LoVo (cell line): ENCODE measurements around the gene RALBP1.
"Not testable (repeated sequence)": the region's sequence is repeated elsewhere in the genome, so short reads cannot be mapped to it uniquely, and the experiment has no call there.

ENCODE experiments used
- DNase-seq: peaks from one replicate; pipeline ENCODE4 v3.0.0-alpha.2; 2016; ENCODE audit warnings: low spot score

Gene RALBP1

GRCh38 chr18:9454061-9454703 is 21.1 kb upstream of the RALBP1 start:
- DNase-seq = no peak

- no peak for DNase-seq
These were observed 19.4 kb upstream of the RALBP1 start for GRCh38 chr18:9455718-9456511.

- DNase-seq = no peak
These were observed 9.2 kb upstream of the RALBP1 start for GRCh38 chr18:9466127-9466526.

- DNase-seq = no peak
These were observed 8.5 kb upstream of the RALBP1 start for GRCh38 chr18:9466846-9467245.

- no peak for DNase-seq
These were observed 6.3 kb upstream of the RALBP1 start for GRCh38 chr18:9468998-9469397.

- no peak for DNase-seq
These were observed 5.6 kb upstream of the RALBP1 start for GRCh38 chr18:9469685-9470084.

- DNase-seq = peak; percentile 90
These were observed 968 bp upstream of the RALBP1 start for GRCh38 chr18:9474108-9474982.

GRCh38 chr18:9475643-9476591 is 604 bp downstream of the RALBP1 start:
- peak; percentile 1 for DNase-seq

GRCh38 chr18:9476949-9477348 is 1.6 kb downstream of the RALBP1 start:
- not testable (repeated sequence) for DNase-seq

- no peak for DNase-seq
These were observed 2.2 kb downstream of the RALBP1 start for GRCh38 chr18:9477509-9477908.

GRCh38 chr18:9478545-9478944 is 3.2 kb downstream of the RALBP1 start:
- DNase-seq = no peak

- DNase-seq = no peak
These were observed 7.5 kb downstream of the RALBP1 start for GRCh38 chr18:9482790-9483189.

GRCh38 chr18:9483526-9483925 is 8.2 kb downstream of the RALBP1 start:
- DNase-seq = no peak

- not testable (repeated sequence) for DNase-seq
These were observed 9.5 kb downstream of the RALBP1 start for GRCh38 chr18:9484856-9485255.

- DNase-seq = no peak
These were observed 13.2 kb downstream of the RALBP1 start for GRCh38 chr18:9488538-9488937.

GRCh38 chr18:9494778-9495331 is 19.5 kb downstream of the RALBP1 start:
- DNase-seq = no peak

- DNase-seq = no peak
These were observed 20.2 kb downstream of the RALBP1 start for GRCh38 chr18:9495465-9495864.

- DNase-seq = no peak
These were observed 20.8 kb downstream of the RALBP1 start for GRCh38 chr18:9495916-9496705.

- DNase-seq = peak; percentile 8
These were observed 30.9 kb downstream of the RALBP1 start for GRCh38 chr18:9506046-9506792.
